Caco-2 (cell line): Measurements from ENCODE around the gene B4GALNT4. TPM values are rescaled to one million over a fixed set of nuclear protein-coding genes. Genes with fewer than 3 reads are reported as not detected.

Experiments
- BruUV-seq: library from RNA; stranded (reverse); fragments of 400-500 nt; replicated peaks from 2 replicates; lab custom pipeline; 2021; lab: Mats Ljungman, UMichigan
- CTCF ChIA-PET: fragments of 300-600 bp; sonication (Branson Sonifier 250); formaldehyde crosslinking; loops from one replicate; lab custom pipeline; 2022; ENCODE audit warnings: antibody characterized with exemption; lab: Charles Lee
- POLR2A ChIA-PET: fragments of 300-600 bp; sonication (Branson Sonifier 250); formaldehyde crosslinking; loops from one replicate; lab custom pipeline; 2022; ENCODE audit warnings: antibody characterized with exemption; lab: Charles Lee
- DNase-seq, 2 experiments: peaks; one replicate each; pipeline versions ENCODE4 v3.0.0 to v3.0.0-alpha.2; 2020 to 2022
- H3K27me3 ChIP-seq: replicated peaks from 2 replicates; pipeline ENCODE4 v1.6.0; 2011; ENCODE audit warnings: low read length; ENCODE audit not compliant: control insufficient read depth, insufficient read depth
- H3K36me3 ChIP-seq: 2 replicates; pipeline ENCODE4 v1.5.1; 2011; ENCODE audit warnings: low read length; ENCODE audit not compliant: control insufficient read depth, insufficient read depth
- H3K4me1 ChIP-seq: fragments of 250-450 bp; sonication (Bioruptor Pico); 2 replicates; pipeline ENCODE4 v1.5.1; 2020; ENCODE audit warnings: mild to moderate bottlenecking
- H3K4me3 ChIP-seq: 2 replicates; pipeline ENCODE4 v1.5.1; 2011; ENCODE audit warnings: low read depth, mild to moderate bottlenecking, control low read depth, low read length
- H3K9me3 ChIP-seq: fragments of 250-450 bp; sonication (Bioruptor Pico); 2 replicates; pipeline ENCODE4 v1.5.1; 2020; ENCODE audit warnings: mild to moderate bottlenecking, moderate library complexity
- H3K27ac Mint-ChIP-seq: one replicate; pipeline ENCODE4 v1.8.0; 2022; ENCODE audit warnings: mixed read lengths; ENCODE audit not compliant: unreplicated experiment
- H3K27me3 Mint-ChIP-seq: one replicate; pipeline ENCODE4 v1.8.0; 2022; ENCODE audit warnings: mixed read lengths; ENCODE audit not compliant: insufficient read depth, unreplicated experiment
- H3K36me3 Mint-ChIP-seq: one replicate; pipeline ENCODE4 v1.8.0; 2022; ENCODE audit warnings: mild to moderate bottlenecking, mixed read lengths; ENCODE audit not compliant: insufficient read depth, unreplicated experiment
- H3K4me1 Mint-ChIP-seq: one replicate; pipeline ENCODE4 v1.8.0; 2022; ENCODE audit warnings: low read depth, mixed read lengths; ENCODE audit not compliant: unreplicated experiment
- H3K4me3 Mint-ChIP-seq: one replicate; pipeline ENCODE4 v1.8.0; 2022; ENCODE audit warnings: mild to moderate bottlenecking, moderate library complexity, mixed read lengths; ENCODE audit not compliant: unreplicated experiment
- H3K9me3 Mint-ChIP-seq: one replicate; pipeline ENCODE4 v1.8.0; 2022; ENCODE audit warnings: mixed read lengths; ENCODE audit not compliant: unreplicated experiment
- CTCF ChIP-seq, 2 experiments: fragments of 200-600 bp in 1 of 2; IDR thresholded peaks; 1 replicate in 1 of 2; 2 replicates in 1 of 2; pipeline versions ENCODE4 v1.5.1 to v1.8.0; 2011 to 2022; ENCODE audit warnings: antibody characterized with exemption in 1 of 2, control low read depth in 1 of 2, inconsistent platforms in 1 of 2, low read depth in 1 of 2, low read length in 1 of 2, mild to moderate bottlenecking in 1 of 2, moderate library complexity in 1 of 2; ENCODE audit not compliant: insufficient read depth in 1 of 2, severe bottlenecking in 1 of 2, unreplicated experiment in 1 of 2
- intact Hi-C: fragments of 100-400 bp; cut with micrococcal nuclease; formaldehyde crosslinking; loops from one replicate; pipeline ENCODE4 v1.10.0; 2022; ENCODE audit not compliant: unreplicated experiment
- total RNA-seq: library from RNA; stranded (reverse); gene quantifications from 2 replicates; pipeline ENCODE4 v1.2.3, GENCODE V29; 2022

Gene B4GALNT4
- total RNA-seq, 1 experiment from 2014 or later = 35.6 TPM

- TF ChIP-seq CTCF (IDR thresholded peaks at IDR 0.05; ENCODE audit: insufficient read depth in 1 of 2, low read depth in 1 of 2, low read length in 1 of 2, severe bottlenecking in 1 of 2, unreplicated experiment in 1 of 2) = no peak
- no peaks in the 10 kb centered on the region for H3K27me3 ChIP-seq
- ChIA-PET CTCF (no interaction called here), POLR2A (no interaction called here)
- no peaks in the 10 kb centered on the region for H3K4me1 ChIP-seq
- H3K36me3 Mint-ChIP-seq = peaks cover 48% of the 10 kb centered on the region
- no peaks in the 10 kb centered on the region for H3K4me1 Mint-ChIP-seq
- no peak overlapping the region for H3K27ac Mint-ChIP-seq
- no peaks in the 10 kb centered on the region for H3K27me3 Mint-ChIP-seq
- H3K9me3 ChIP-seq = no peaks in the 10 kb centered on the region
- H3K9me3 Mint-ChIP-seq = no peaks in the 10 kb centered on the region
- H3K4me3 ChIP-seq = no peak overlapping the region
- H3K36me3 ChIP-seq = peaks cover 2% of the 10 kb centered on the region; the same call in 1 of the 2 replicates
- no TSS peak for BruUV-seq
- DNase-seq = no peak
- H3K4me3 Mint-ChIP-seq = no peak overlapping the region
- intact Hi-C loops = no loop called here
These were observed 60.1 kb downstream of the B4GALNT4 start for GRCh38 chr11:429391-429790.

- POLR2A ChIA-PET = no interaction called here
- no peaks in the 10 kb centered on the region for H3K27me3 Mint-ChIP-seq
- H3K4me3 ChIP-seq = no peak overlapping the region
- no peak for DNase-seq
- no peaks in the 10 kb centered on the region for H3K9me3 ChIP-seq
- CTCF ChIA-PET = no interaction called here
- intact Hi-C loops = no loop called here
- BruUV-seq = no TSS peak
- TF ChIP-seq CTCF (IDR thresholded peaks at IDR 0.05; ENCODE audit: insufficient read depth in 1 of 2, low read depth in 1 of 2, low read length in 1 of 2, severe bottlenecking in 1 of 2, unreplicated experiment in 1 of 2) = no peak
- H3K4me3 Mint-ChIP-seq = no peak overlapping the region
- no peaks in the 10 kb centered on the region for H3K4me1 ChIP-seq
- H3K36me3 ChIP-seq = peaks cover 2% of the 10 kb centered on the region; the same call in 1 of the 2 replicates
- peaks cover 42% of the 10 kb centered on the region for H3K36me3 Mint-ChIP-seq
- H3K27me3 ChIP-seq = no peaks in the 10 kb centered on the region
- H3K27ac Mint-ChIP-seq = no peak overlapping the region
- H3K4me1 Mint-ChIP-seq = no peaks in the 10 kb centered on the region
- H3K9me3 Mint-ChIP-seq = no peaks in the 10 kb centered on the region
These were observed 60.7 kb downstream of the B4GALNT4 start for GRCh38 chr11:429931-430456.

Other genes starting within 250 kb of the B4GALNT4 start
- not detected in 2 replicates for gene SCGB1C1, start 176.4 kb upstream of the B4GALNT4 start, total RNA-seq
- gene BET1L, start 162.1 kb upstream of the B4GALNT4 start, total RNA-seq = 56.8 and 57.4 TPM in 2 replicates
- gene RIC8A, start 161.8 kb upstream of the B4GALNT4 start, total RNA-seq = 97.1 and 111 TPM in 2 replicates
- gene SIRT3, start 133.2 kb upstream of the B4GALNT4 start, total RNA-seq = 24.6 and 26.0 TPM in 2 replicates
- 162 and 172 TPM in 2 replicates for gene PSMD13, start 132.5 kb upstream of the B4GALNT4 start, total RNA-seq
- gene NLRP6, start 91.1 kb upstream of the B4GALNT4 start, total RNA-seq = not detected in 2 replicates
- 59.6 and 66.5 TPM in 2 replicates for gene PGGHG, start 80.4 kb upstream of the B4GALNT4 start, total RNA-seq
- gene IFITM5, start 70.0 kb upstream of the B4GALNT4 start, total RNA-seq = not detected in 2 replicates
- 7.0 and 7.3 TPM in 2 replicates for gene IFITM2, start 61.7 kb upstream of the B4GALNT4 start, total RNA-seq
- gene IFITM1, start 55.5 kb upstream of the B4GALNT4 start, total RNA-seq = 3.0 and 3.2 TPM in 2 replicates
- 6.9 and 12.4 TPM in 2 replicates for gene IFITM3, start 48.6 kb upstream of the B4GALNT4 start, total RNA-seq
- gene PKP3, start 24.7 kb downstream of the B4GALNT4 start, total RNA-seq = 143 and 149 TPM in 2 replicates
- 119 and 124 TPM in 2 replicates for gene SIGIRR, start 45.5 kb downstream of the B4GALNT4 start, total RNA-seq
- gene ANO9, start 72.5 kb downstream of the B4GALNT4 start, total RNA-seq = 85.5 and 92.6 TPM in 2 replicates
- 40.6 and 44.3 TPM in 2 replicates for gene PTDSS2, start 80.8 kb downstream of the B4GALNT4 start, total RNA-seq
- gene RNH1, start 137.7 kb downstream of the B4GALNT4 start, total RNA-seq = 134 and 136 TPM in 2 replicates
- 60.2 and 69.0 TPM in 2 replicates for gene HRAS, start 166.1 kb downstream of the B4GALNT4 start, total RNA-seq
- 4.3 and 4.4 TPM in 2 replicates for gene LRRC56, start 168.0 kb downstream of the B4GALNT4 start, total RNA-seq
- gene LMNTD2, start 191.2 kb downstream of the B4GALNT4 start, total RNA-seq = 11.9 and 13.8 TPM in 2 replicates
- gene RASSF7, start 191.5 kb downstream of the B4GALNT4 start, total RNA-seq = 61.1 and 65.5 TPM in 2 replicates
- gene PHRF1, start 207.0 kb downstream of the B4GALNT4 start, total RNA-seq = 43.9 and 46.8 TPM in 2 replicates
- gene IRF7, start 246.5 kb downstream of the B4GALNT4 start, total RNA-seq = 27.2 and 31.2 TPM in 2 replicates